Cerebellar nuclear complex (tissue), 1 donor: Measurements from ENCODE around the gene BBS4.
"Not testable (repeated sequence)": the region's sequence is repeated elsewhere in the genome, so short reads cannot be mapped to it uniquely, and the experiment has no call there.

Experiments used
- DNase-seq, 2 experiments: peaks; one replicate each; lab custom pipeline; 2025; lab: John Stamatoyannopoulos, UW

Gene BBS4, protein sequence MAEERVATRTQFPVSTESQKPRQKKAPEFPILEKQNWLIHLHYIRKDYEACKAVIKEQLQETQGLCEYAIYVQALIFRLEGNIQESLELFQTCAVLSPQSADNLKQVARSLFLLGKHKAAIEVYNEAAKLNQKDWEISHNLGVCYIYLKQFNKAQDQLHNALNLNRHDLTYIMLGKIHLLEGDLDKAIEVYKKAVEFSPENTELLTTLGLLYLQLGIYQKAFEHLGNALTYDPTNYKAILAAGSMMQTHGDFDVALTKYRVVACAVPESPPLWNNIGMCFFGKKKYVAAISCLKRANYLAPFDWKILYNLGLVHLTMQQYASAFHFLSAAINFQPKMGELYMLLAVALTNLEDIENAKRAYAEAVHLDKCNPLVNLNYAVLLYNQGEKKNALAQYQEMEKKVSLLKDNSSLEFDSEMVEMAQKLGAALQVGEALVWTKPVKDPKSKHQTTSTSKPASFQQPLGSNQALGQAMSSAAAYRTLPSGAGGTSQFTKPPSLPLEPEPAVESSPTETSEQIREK

DNA sequence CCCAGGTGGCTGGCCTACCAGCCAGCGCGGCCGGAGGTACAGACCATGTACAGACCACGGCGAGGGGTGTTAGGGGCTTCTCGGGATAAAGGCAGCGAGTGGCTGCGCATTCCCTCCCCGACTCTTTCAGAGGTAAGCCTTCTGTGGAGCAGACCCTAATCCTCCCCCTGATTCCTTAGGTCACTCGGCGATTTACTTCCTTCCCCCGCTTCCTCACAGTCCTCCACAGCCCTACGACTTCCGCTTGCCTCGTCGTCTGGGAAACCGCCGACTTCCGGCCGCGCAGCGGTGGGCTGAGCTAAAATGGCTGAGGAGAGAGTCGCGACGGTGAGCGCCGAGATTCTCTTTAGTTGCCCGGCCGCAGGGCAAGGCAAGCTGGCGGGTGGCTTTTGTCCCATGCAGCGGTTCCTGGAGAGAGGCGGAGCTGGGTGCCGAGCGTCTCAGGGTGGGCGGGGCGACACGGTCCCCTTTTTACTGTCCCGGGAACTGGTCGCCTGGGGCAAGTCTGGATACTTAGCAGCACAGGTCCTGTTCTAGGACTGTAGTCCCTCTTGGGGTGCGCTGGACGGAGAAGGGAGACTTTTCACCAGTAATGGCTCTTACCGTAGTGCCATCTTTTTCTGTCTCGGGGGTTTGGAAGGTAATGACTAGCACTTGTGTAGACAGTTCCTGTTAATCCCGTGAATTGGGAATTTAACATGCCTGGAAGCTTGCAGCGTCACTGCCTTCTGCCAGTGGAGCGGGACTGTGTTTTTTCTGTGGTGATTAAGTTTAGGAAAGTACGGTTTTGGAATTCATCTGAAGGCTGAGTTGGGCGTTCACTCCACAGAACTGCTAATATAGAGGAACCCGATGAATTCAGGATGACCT, at the start of gene BBS4, which contains the start of gene HIGD2B:
TSS of gene BBS4 (plus strand) at position 283 of the 870 bp plus-strand sequence. CDS start at position 304, 21 bp downstream.
TSS of gene HIGD2B (minus strand) at position 258 of the 870 bp plus-strand sequence. CDS start 9,808 bp downstream, outside the sequence.
- DNase-seq: no peak

DNA sequence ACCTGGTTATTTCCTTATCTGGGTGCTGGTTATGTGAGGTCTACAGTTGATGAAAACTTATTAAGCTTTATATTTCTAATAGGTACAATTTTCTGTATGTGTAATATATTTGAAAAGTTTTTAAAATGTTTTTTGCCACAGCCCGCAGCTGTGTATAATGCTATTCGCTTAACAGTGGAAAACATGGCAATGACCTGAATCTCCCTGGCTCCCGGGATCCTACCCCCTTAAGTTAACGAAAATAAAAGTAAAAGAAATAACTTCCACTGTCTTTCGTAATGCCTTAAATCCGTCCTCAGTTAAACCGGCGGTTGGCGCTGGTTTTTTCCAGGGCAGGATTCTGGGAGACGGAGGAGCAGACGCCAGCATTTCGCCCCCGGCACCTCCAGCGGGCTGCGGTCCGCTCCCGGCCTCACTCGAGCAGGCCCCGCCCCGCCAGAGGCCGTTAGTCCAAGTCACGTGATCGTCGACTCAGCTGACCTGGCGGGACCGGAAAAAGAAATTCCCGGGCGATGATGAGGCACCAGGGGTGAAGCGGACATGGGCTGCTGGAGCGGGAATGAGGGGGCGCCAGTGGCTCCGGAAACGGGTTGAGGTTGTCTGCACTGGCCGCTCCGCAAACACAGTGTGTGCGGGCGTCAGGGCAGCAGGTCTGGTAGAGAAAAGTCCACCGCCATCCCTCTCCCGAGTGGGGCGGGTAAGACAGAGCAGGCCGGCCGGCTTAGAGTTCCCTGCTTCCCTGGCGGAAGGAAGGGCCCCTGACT, 49.3 kb upstream of the BBS4 start:
- DNase-seq: not testable (repeated sequence)

DNA sequence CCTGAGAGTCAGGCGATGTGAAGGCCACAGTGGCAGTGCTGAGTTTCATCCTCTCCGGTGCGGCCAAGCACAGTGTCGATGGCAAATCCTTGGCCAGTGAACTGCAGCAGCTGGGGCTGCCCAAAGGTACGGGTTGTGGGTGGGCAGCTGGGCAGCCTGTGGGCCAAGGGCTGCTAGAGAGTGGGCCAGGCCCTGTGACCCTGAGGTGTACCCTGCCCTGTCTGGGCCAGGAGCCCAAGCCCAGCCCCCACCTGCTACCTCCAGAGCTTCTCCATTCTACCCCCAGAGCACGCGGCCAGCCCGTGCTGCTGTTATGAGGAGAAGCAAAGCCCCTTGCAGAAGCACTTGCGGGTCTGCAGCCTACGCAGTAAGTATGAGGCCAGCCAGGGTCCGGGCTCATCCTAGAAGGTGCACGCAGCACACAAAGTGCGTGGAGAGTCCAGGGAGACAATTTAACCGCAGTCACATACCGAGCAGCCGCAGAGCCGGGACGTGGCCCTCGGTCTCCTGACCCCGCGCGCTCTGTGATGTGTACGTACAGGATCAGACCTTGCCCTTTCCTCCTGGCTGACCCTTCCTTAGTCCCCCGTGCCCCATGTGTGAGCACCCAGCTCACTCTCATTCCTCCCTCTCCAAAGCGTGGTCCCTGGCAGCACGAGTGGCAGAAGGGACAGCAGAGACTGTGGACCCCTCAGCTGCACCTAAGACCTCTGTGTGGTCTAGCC, 46.1 kb upstream of the BBS4 start:
- DNase-seq: not testable (repeated sequence)

DNA sequence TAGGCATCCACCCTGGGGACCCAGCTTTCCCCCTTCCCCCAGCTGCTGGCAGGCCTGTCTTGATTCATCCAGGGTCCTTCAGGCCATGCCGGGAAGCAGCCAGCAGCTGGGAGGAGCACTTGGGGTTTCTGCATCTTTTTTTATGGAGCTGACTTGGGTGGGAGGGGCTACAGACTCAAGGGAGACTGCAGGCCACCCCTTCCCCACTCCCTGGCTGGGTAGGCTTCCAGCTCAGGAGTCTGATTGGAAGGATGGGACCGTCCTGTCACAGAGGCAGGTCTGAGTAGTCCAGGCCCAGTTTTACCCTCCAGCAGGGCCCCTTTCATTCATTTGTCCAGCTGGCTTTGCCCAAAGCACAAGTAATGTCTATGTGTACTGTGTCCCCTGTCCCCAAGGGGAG, 43.7 kb upstream of the BBS4 start:
- not testable (repeated sequence) for DNase-seq

DNA sequence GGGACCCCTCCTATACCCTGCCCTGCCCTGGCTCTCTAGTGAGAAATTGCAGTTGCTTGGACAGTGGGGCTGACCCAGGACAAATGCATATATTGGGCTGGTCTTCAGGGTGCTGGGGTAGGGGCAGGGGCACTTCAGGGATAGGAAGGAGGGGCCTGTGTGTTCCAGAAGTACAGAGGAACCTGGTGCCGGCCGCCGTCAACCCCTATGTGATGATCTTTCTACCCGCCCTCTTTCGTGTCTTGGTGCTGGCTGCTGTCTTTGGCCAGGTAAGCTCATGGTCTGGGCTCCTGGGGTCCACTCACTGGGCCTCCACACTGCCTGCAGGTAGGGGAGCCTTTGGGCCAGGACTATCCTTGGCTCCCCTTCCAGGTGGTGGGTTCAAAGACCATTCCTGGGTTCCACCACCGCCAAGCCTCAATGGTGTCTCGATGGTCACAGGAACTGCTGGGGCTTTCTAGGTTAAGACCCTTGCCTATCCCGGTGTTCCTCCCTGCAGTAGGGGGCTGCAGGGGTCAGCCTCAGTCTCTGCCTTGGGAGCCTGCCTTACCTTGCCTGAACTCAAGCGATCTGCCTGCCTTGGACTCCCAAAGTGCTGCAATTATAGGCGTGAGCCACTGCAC, 37.3 kb upstream of the BBS4 start:
- not testable (repeated sequence) for DNase-seq

DNA sequence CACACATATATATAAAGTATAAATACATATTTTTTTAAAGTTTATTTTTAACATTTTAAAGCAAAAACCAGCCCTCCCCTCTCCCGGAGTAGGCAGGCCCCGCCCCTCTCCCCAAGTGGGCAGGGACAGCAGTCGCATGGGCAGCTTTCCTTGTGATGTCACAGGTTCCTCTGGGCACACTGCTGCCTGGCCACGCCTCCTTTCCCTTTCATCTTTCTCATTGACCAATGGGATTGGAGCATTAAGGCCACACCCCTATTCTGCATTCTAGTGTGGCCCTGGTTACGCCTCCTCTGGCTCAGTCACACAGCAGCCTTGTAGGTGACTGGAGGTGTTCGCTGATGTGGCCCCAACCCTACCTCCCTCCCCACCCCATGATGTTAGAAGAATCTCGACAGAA, 31.6 kb upstream of the BBS4 start, which contains the start of gene GOLGA6B:
TSS of gene GOLGA6B (plus strand) at position 301 of the 400 bp plus-strand sequence. CDS start at position 342, 41 bp downstream.
- not testable (repeated sequence) for DNase-seq

DNA sequence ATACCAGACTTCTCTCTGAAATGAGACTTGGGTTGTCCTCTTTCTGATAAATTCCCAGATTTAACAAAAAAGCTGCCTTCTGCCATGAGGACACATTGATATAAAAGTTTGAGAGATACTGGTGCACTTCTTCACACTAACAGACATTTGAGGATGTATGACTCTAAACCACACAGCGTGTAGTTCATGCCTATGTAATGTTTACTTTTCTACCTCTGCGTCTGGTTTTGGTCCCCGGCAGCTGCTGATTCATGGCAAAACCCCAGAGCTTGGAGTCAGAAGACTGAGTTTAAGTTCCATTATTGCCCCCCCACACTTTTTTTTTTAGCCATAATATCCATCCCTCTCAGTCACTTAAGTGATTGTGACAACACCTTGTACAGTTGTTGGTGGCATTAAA, 30.0 kb upstream of the BBS4 start:
- not testable (repeated sequence) for DNase-seq

DNA sequence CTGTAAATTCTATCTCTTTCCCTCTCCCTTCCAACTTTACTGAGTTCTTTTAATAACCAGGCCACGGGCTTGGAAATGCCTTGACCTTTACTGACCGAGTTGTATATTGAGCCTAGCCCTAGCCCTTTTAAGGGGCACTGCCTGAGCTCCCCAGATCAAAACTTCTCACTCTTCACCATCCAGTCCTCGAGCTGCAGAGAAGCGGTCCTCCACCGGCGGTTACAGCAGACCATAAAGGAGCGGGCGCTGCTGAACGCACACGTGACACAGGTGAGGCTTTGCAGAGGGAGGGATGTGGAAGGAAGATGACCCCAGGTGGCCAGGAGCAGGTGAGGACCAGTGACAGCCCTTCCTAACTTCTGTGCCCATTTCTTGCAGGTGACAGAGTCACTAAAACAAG, 24.9 kb upstream of the BBS4 start:
- DNase-seq: not testable (repeated sequence)

DNA sequence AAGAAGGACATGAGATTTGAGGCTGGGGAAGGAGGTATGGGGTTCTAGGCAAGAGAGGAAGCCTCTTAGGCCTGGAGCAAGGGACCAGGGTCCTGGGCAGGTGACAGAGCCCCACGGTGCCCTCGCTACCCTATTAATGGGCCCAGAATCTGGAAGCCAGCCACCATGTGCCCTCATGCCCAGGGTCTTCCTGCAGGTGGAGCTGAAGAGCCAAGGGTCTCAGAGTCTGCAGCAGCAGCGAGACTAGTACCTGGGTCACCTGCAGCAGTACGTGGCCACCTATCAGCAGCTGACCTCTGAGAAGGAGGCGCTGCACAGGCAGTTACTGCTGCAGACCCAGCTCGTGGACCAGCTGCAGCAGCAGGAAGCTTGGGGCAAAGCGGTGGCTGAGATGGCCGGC, 22.1 kb upstream of the BBS4 start:
- DNase-seq: not testable (repeated sequence)

DNA sequence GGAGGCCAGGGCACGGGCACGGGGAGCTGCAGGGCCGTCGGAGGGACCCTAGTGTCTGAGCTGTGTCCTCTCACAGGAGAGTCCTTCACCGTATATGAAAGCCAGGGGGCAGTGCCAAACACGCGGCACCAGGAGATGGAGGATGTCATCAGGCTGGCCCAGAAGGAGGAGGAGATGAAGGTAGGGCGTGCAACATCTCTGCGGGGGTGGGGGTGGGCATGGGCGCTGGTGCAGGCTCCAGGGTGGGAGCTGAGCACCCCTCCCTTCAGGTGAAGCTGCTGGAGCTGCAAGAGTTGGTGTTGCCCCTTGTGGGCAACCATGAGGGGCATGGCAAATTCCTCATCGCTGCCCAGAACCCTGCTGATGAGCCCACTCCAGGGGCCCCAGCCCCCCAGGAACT, 20.3 kb upstream of the BBS4 start:
- not testable (repeated sequence) for DNase-seq

DNA sequence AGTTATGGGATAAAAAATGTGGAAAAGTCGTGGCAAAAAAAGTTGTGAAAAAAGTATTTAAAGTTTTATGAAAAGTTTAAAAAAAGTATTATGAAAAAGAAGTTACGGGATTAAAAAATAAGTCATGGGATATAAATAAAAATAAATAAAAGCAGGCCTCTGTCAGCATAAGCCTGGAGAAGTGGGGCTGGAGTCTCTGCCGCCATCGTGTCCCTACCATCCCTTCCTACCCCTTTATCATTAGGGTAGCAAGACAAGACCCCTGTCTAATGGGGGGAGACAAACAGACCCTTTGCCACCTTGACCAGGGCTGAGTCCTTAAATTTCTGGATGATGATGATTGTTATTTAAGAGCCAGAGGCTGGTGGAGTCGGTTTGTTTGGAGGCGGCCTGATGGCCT, 16.2 kb upstream of the BBS4 start:
- DNase-seq: not testable (repeated sequence)

DNA sequence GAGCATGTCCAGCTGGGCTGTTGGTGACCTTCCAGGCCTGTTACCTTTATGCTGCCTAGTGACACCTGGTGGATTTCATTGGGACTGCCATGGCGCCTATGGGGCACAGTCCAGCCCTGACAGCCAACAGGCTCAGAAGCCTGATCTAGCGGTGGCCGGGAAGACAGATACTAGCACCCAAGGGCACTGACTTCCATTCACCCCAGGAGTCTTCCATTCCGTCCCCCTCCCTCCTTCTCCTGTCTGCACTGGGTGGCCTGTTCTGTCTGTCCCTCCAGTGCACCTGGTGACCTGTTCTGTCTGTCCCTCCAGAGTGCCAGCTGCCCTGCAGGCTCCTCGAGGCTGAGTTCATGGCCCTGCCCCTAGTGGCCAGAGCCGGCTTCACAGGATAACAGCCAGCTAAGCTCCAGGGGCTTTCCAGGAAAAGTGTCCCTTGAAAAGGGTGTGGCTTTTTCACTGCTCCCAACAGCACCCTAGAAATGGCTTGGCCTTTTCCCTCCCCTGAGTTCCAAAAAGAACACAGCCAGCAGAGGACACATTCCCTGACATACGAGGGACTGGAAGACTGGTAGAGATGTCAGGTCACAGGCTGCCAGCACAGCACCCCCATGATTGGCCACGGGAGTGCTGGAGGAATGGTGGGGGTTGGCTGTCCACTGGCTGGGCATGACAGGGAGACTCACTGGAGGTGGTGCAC, 15.2 kb upstream of the BBS4 start:
- not testable (repeated sequence) for DNase-seq

DNA sequence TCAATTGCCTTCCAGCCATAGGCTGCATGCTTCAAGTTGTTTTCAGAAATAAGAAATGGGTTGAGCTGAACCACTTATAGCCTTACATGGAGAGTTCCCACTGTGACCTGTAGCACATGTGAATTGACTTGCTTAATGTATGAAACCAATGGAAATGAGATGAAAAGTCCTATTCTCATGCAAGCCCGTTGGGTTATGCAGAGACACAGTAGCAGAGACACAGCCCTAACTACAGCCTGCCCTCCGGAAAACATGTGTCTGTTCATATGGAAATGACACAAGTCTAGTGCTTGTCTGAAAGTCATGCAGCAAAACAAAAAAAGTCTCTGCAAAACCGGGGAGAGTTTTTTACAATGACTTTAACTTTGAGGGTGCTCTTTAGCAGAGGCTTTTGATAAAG, 14.5 kb upstream of the BBS4 start:
- no peak for DNase-seq

DNA sequence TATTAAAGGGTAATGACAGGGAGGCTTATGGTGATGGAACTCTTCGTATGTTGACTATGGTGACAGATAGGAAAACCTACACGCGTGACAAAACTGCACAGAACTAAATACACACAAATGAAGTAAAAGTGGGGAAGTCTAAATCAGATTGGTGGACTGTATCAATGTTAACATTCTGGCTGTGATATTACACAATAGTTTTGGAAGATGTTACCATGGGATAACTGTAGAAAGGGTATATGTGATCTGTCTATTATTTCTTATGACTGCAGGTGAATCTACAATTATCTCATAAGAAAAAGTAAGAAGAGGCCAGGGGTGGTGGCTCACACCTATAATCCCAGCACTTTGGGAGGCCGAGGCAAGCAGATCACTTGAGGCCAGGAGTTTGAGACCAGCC, 9.2 kb upstream of the BBS4 start:
- DNase-seq: no peak

DNA sequence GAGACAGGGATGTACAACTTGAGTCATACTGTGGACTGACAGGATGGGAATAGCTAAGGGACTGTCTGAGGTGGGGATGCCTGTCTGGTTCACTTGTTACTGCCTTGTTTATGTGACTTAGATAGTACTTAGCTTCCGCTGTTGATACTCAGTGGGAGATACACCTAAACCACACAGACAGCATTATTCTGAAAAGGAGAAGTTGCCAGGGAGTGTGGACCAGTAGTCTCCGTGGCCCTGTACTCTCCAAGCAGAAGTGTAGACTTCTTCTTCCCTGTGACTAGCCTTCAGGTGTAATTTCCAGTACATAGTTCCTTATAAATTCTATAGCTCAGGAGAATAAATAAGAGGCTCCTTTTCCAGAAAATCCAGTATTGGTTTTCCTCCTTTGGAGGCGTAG, 5.1 kb upstream of the BBS4 start:
- no peak for DNase-seq

DNA sequence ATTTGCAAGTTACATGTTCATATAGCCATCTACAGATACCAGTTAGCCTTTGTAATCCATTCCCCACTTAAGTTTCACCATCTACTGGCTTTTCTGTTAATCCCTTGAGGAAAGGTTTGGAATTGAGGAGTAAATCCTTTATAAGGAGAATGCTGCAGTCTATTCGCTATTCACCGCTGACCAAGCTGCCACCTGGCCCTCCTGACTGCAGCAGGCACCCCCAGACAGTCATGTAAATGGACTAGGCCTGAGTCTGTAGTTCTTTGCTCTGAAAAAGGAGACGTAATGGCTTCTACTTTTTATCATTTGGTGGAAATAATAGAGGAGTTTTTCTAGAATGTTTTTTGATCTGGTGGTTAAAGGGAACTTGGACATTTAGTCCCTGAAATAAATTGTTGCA, 3.2 kb upstream of the BBS4 start:
- DNase-seq: no peak

DNA sequence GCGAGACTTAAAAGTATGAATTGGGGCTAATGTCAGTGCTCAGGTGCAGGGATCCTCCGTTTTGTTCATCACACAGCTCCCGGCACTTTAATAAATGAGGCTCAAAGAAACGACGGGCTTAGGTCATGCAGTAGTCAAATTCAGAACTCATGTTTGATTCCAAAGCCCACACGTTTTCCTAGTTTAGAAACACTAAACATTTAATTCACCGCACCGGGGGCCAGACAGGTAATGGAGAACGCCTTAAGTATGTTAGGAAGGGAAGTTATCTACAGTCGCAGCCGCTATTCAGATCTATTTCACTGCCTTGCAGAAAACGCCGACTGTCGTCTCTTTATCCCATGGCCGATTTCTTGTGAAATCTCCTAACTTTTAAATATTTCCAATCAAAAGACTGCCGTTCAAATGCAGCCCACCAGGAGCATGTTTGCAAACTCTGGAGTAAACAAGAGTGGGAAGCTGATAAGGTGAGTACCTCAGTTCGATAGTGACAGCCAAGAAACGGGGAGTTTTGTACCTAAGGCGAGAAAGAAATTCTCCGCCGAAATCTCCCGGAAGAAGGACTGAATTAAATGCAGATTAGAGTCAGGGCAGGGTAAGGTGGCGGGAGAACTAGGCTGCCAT, 594 bp upstream of the BBS4 start:
- DNase-seq: no peak

DNA sequence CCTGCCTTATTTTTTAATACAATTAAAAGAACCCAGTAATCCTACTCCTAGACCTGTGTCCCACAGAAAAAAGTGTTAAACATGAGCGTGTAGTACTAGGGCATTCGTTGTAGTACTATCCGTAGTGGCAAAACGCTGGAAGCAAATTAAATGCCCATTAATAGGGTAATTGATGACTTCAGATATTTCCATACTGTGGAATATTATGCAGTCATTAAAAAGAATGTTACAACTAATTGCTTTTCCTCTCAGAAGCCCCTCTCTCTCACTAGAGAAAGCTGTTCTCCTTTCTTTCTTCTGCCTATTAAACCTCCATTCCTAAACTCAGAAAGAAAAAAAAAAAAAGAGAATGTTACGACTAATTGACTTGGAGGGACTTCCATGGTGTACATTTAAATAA, 2.7 kb downstream of the BBS4 start:
- DNase-seq: no peak

DNA sequence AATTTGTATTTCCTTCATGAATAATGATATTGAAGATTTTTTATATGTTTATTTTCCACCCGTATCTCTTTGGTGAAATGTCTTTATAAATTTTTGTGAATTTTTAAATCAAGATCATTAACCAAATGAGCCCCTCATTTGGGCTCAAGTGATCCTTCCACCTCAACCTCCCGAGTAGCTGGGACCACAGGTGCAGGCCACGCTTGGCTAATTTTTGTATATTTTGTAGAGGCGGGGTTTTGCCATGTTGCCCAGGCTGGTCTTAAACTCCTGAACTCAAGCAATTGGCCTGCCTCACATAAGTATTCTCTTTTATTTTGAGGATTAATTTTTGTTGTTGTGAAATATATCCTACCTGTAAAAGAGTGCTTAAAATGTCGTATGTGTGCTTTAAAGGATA, 4.9 kb downstream of the BBS4 start:
- DNase-seq: no peak
